ENCODE measurements around the gene UQCRC2. TPM values are rescaled to one million over a fixed set of nuclear protein-coding genes. Genes with fewer than 3 reads are reported as not detected.

UQCRC2 gene
- total RNA-seq: 181 and 196 TPM in 2 replicates

DNA sequence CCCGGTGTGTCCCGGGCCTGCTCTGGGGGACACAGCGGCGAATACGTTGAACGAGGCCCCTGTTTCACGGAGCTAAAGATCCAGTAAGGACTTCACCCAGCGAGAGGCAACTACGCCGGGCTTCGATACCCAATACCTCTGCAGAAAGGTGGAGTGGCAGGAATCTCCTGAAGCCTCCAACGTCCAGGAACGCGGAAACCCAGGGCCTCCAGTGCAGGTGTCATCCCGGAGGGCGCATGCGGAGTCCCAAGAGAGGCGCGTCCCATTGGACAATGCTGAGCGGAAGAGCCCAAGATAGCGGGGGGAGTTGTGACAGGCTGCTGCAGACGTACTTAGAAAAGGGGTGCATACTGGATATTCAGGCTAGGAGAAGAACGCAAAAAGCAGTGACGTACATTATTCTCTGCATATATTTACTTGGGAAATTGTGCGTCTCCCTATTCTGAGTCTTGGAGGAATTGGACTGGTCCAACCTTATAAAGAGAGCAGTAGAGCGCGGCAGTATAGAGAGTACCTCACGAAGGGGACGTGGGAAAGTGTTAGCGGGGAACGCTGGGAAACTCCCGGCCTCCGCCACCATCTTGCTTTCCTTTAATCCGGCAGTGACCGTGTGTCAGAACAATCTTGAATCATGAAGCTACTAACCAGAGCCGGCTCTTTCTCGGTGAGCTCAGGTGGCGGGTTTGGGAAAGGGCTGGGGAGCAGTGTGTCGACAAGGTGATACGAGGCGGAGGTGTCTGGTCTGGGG, at the start of gene UQCRC2:
UQCRC2 (plus strand) TSS at position 569 of the 748 bp plus-strand sequence; CDS start at position 632, 63 bp downstream.

GRCh38 chr16:22007509-22008214, 54.5 kb downstream of the UQCRC2 start, which contains the start of gene MOSMO:
TSS of gene MOSMO (plus strand) at chr16:22008111. CDS start at chr16:22008302, 191 bp downstream.

Other genes with a start within 250 kb of the UQCRC2 start
- gene NPIPB4, start 95.6 kb upstream of the UQCRC2 start, total RNA-seq: 30.9 and 34.0 TPM in 2 replicates
- not detected in 2 replicates for gene PDZD9, start 47.8 kb downstream of the UQCRC2 start, total RNA-seq
- 9.8 and 13.2 TPM in 2 replicates for gene MOSMO, start 54.8 kb downstream of the UQCRC2 start, total RNA-seq
- gene VWA3A, start 139.2 kb downstream of the UQCRC2 start, total RNA-seq: not detected in 2 replicates
- not detected in 2 replicates for gene SDR42E2, start 209.1 kb downstream of the UQCRC2 start, total RNA-seq